ENCODE measurements around the gene MANEAL.

The MANEAL gene

GRCh38 chr1:37821481-37821880 lies 27.8 kb downstream of the MANEAL start:
- POLR2A ChIA-PET: no interaction called here
- H3K4me1 ChIP-seq (ENCODE audit: control insufficient read depth, insufficient read depth, low read length): no peaks in the 10 kb centered on the region
- TF ChIP-seq ZNF791 (tag by site-specific recombination; IDR thresholded peaks at IDR 0.05) (no peak), ZNF398 (tag by site-specific recombination; IDR thresholded peaks at IDR 0.05) (no peak), ZNF704 (tag by site-specific recombination; IDR thresholded peaks at IDR 0.05) (no peak), ZNF214 (tag by site-specific recombination; IDR thresholded peaks at IDR 0.05; ENCODE audit: borderline replicate concordance) (no peak), ZNF488 (tag by site-specific recombination; IDR thresholded peaks at IDR 0.05) (no peak), GLIS2 (tag by site-specific recombination; IDR thresholded peaks at IDR 0.05) (no peak), ZNF416 (tag by site-specific recombination; IDR thresholded peaks at IDR 0.05) (no peak)
- H3K36me3 ChIP-seq (ENCODE audit: control insufficient read depth in 2 of 2, insufficient read depth in 1 of 2, low read length in 2 of 2): peaks cover 19 to 86% of the 10 kb centered on the region in 2 experiments
- CTCF ChIA-PET: interaction anchor here (0.6 to 2.2 kb wide), 6 partner anchors 10 to 171 kb away, joined by 3 to 9 read pairs (median 4); partner anchors contain the start of gene MTF1
- H3K9me3 ChIP-seq (ENCODE audit: control insufficient read depth, insufficient read depth, low read depth, low read length): no peaks in the 10 kb centered on the region
- no peak overlapping the region for H3K27ac ChIP-seq (ENCODE audit: extremely low read depth, low read depth, low read length)
- no peak overlapping the region for H3K4me3 ChIP-seq (ENCODE audit: low read depth, low read length)

GRCh38 chr1:37822906-37823815 lies 29.5 kb downstream of the MANEAL start:
- ChIA-PET CTCF (interaction anchor here (0.6 to 2.2 kb wide), 2 partner anchors 37 to 518 kb away, joined by 3 to 9 read pairs; partner anchors contain the start of gene MTF1), POLR2A (interaction anchor here (0.8 kb wide), 1 partner anchor 17 kb away, joined by 4 read pairs; no protein-coding TSS in a partner anchor)
- Histone ChIP-seq H3K4me3 (ENCODE audit: low read depth, low read length) (no peak overlapping the region), H3K27ac (ENCODE audit: extremely low read depth, low read depth, low read length) (no peak overlapping the region), H3K36me3 (ENCODE audit: control insufficient read depth in 2 of 2, insufficient read depth in 1 of 2, low read length in 2 of 2) (peaks cover 22 to 80% of the 10 kb centered on the region in 2 experiments), H3K9me3 (ENCODE audit: control insufficient read depth, insufficient read depth, low read depth, low read length) (no peaks in the 10 kb centered on the region), H3K4me1 (ENCODE audit: control insufficient read depth, insufficient read depth, low read length) (no peaks in the 10 kb centered on the region)
- no peak for TF ChIP-seq ZBTB44 (tag by site-specific recombination; IDR thresholded peaks at IDR 0.05)
- TF ChIP-seq ZBTB7A (tag by site-specific recombination; IDR thresholded peaks at IDR 0.05; ENCODE audit: low read depth): no peak
- TF ChIP-seq ZNF146 (tag by site-specific recombination; IDR thresholded peaks at IDR 0.05): no peak
- TF ChIP-seq ZNF580 (tag by site-specific recombination; IDR thresholded peaks at IDR 0.05): no peak
- TF ChIP-seq ZNF37A (tag by site-specific recombination; IDR thresholded peaks at IDR 0.05): no peak
- TF ChIP-seq ZNF157 (tag by site-specific recombination; IDR thresholded peaks at IDR 0.05): no peak
- no peak for TF ChIP-seq ZNF558 (tag by site-specific recombination; IDR thresholded peaks at IDR 0.05)
- TF ChIP-seq ZBTB49 (tag by site-specific recombination; IDR thresholded peaks at IDR 0.05; ENCODE audit: low read depth): no peak
- TF ChIP-seq AEBP2 (tag by site-specific recombination; IDR thresholded peaks at IDR 0.05; ENCODE audit: borderline replicate concordance): no peak
- no peak for TF ChIP-seq ZNF670 (tag by site-specific recombination; IDR thresholded peaks at IDR 0.05; ENCODE audit: low read depth)
- TF ChIP-seq ZNF510 (tag by site-specific recombination; IDR thresholded peaks at IDR 0.05; ENCODE audit: insufficient replicate concordance): no peak
- TF ChIP-seq ZNF148 (tag by site-specific recombination; IDR thresholded peaks at IDR 0.05; ENCODE audit: borderline replicate concordance): no peak
- no peak for TF ChIP-seq ZNF391 (tag by site-specific recombination; IDR thresholded peaks at IDR 0.05; ENCODE audit: borderline replicate concordance, low read depth)
